PC-3 (cell line): Measurements from ENCODE around the gene SOX30.

Experiments
- EZH2 ChIP-seq: fragments of 300-600 bp; sonication (generic); IDR thresholded peaks from one replicate; pipeline ENCODE4 v1.6.1; 2017; ENCODE audit warnings: antibody characterized with exemption, mild to moderate bottlenecking, low read length; ENCODE audit not compliant: unreplicated experiment
- EZH2phosphoT487 ChIP-seq: fragments of 300-600 bp; sonication (generic); IDR thresholded peaks from 2 replicates; pipeline ENCODE4 v1.6.1; 2018; ENCODE audit warnings: mild to moderate bottlenecking, antibody characterized with exemption, low read length, borderline replicate concordance
- TF ChIP-seq, protein P1 (sequence below): fragments of 300-600 bp; sonication (generic); conservative IDR thresholded peaks from 2 replicates; pipeline ENCODE4 v1.5.1; 2017; ENCODE audit warnings: antibody characterized with exemption, low read depth, mild to moderate bottlenecking, low read length

DNA sequence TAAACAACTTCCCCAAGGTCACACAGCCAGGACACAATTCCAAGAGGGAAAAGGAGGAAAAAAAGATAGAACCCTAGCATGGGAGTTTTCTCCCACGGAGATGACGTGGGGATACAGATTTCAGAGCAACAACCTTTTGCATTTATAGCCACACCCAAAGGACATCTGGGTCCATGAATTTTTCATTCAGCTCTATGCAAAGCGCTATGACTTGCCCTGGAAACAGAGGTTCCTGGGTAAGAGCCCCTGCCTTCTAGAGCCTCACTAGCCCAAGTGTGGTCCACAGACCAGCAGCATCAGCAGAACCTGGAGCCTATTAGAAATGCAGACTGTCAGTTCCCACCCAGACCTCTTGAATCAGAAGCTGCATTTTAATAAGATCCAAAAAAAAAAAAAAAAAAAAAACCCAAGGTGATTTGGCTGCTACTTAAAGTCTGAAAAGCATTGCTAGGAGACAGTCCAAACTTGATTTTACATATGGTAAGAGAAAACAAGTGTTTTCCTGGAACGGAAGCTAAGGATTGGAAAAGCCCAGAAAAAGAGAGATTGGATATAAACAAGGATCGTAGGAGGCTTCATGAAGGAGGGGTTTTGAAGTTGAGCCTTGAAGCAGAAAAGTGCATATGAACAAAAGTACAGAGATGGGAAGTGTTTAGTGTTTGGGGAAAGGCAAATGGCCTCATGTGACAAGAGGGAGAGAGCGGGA, 59.0 kb downstream of the SOX30 start:
- TF ChIP-seq, protein P1, sequence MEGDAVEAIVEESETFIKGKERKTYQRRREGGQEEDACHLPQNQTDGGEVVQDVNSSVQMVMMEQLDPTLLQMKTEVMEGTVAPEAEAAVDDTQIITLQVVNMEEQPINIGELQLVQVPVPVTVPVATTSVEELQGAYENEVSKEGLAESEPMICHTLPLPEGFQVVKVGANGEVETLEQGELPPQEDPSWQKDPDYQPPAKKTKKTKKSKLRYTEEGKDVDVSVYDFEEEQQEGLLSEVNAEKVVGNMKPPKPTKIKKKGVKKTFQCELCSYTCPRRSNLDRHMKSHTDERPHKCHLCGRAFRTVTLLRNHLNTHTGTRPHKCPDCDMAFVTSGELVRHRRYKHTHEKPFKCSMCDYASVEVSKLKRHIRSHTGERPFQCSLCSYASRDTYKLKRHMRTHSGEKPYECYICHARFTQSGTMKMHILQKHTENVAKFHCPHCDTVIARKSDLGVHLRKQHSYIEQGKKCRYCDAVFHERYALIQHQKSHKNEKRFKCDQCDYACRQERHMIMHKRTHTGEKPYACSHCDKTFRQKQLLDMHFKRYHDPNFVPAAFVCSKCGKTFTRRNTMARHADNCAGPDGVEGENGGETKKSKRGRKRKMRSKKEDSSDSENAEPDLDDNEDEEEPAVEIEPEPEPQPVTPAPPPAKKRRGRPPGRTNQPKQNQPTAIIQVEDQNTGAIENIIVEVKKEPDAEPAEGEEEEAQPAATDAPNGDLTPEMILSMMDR: no peak
- no peak for TF ChIP-seq EZH2
- TF ChIP-seq EZH2phosphoT487: no peak
